HepG2 (cell line): ENCODE data around the gene STXBP2. TPM values are rescaled to one million over a fixed set of nuclear protein-coding genes. Genes with fewer than 3 reads are reported as not detected.

Experiments used
- ARID4A ChIP-seq: sonication (generic); formaldehyde crosslinking; IDR thresholded peaks from 2 replicates; pipeline ENCODE4 v1.5.0; 2020; ENCODE audit warnings: mild to moderate bottlenecking, missing genetic modification reagents, borderline replicate concordance
- GABPB1 ChIP-seq: IDR thresholded peaks from 2 replicates; pipeline ENCODE4 v1.6.1; 2016; ENCODE audit warnings: mild to moderate bottlenecking, missing genetic modification reagents, moderate library complexity, missing compliant biosample characterization
- HDAC1 ChIP-seq: sonication (generic); formaldehyde crosslinking; IDR thresholded peaks from 2 replicates; pipeline ENCODE4 v1.5.1; 2020; ENCODE audit warnings: mild to moderate bottlenecking, missing genetic modification reagents
- HOXA3 ChIP-seq: sonication (generic); formaldehyde crosslinking; IDR thresholded peaks from 2 replicates; pipeline ENCODE4 v1.5.0; 2020; ENCODE audit warnings: missing genetic modification reagents
- KAT8 ChIP-seq: IDR thresholded peaks from 2 replicates; pipeline ENCODE4 v1.6.1; 2016; ENCODE audit warnings: missing genetic modification reagents, missing compliant biosample characterization
- NR0B2 ChIP-seq: sonication (generic); formaldehyde crosslinking; IDR thresholded peaks from 2 replicates; pipeline ENCODE4 v1.4.0; 2020; ENCODE audit warnings: mild to moderate bottlenecking, missing genetic modification reagents
- PAXIP1 ChIP-seq: sonication (generic); formaldehyde crosslinking; conservative IDR thresholded peaks from 2 replicates; pipeline ENCODE4 v1.4.0; 2020; ENCODE audit warnings: mild to moderate bottlenecking, missing genetic modification reagents, moderate library complexity
- POLR2A ChIP-seq, 2 experiments: IDR thresholded peaks; 2 replicates each; pipeline ENCODE4 v1.6.1; 2011; ENCODE audit warnings: low read depth in 2 of 2, low read length in 2 of 2, mild to moderate bottlenecking in 1 of 2, moderate library complexity in 1 of 2; ENCODE audit not compliant: insufficient read depth in 1 of 2
- PRMT3 ChIP-seq: sonication (generic); formaldehyde crosslinking; IDR thresholded peaks from 2 replicates; pipeline ENCODE4 v1.8.1; 2022; ENCODE audit warnings: low read depth, mild to moderate bottlenecking, moderate library complexity, missing genetic modification reagents, borderline replicate concordance
- SALL1 ChIP-seq: sonication (generic); formaldehyde crosslinking; IDR thresholded peaks from 2 replicates; pipeline ENCODE4 v1.8.0; 2022; ENCODE audit warnings: mild to moderate bottlenecking, missing genetic modification reagents
- THAP11 ChIP-seq: IDR thresholded peaks from 2 replicates; pipeline ENCODE4 v1.6.1; 2016; ENCODE audit warnings: missing biosample characterization, missing genetic modification reagents
- ZBTB25 ChIP-seq: IDR thresholded peaks from 2 replicates; pipeline ENCODE4 v1.6.1; 2018; ENCODE audit warnings: missing genetic modification reagents
- ZBTB43 ChIP-seq: sonication (generic); formaldehyde crosslinking; conservative IDR thresholded peaks from 2 replicates; pipeline ENCODE4 v1.4.0; 2020; ENCODE audit warnings: missing genetic modification reagents
- ZBTB46 ChIP-seq: sonication (generic); formaldehyde crosslinking; IDR thresholded peaks from 2 replicates; pipeline ENCODE4 v1.4.0; 2020; ENCODE audit warnings: mild to moderate bottlenecking, missing genetic modification reagents, borderline replicate concordance
- polyA plus RNA-seq, 8 experiments: library from polyadenylated mRNA; depleted of rRNA in 3 of 8; stranded (reverse) in 7 of 8; unstranded in 1 of 8; fragments of >200 nt; fragmentation: Illumina TruSeq in 4 of 8; extraction: Trizol in 4 of 8; gene quantifications; 2 replicates each; pipeline versions ENCODE4 v1.2.1 to v1.2.3, GENCODE V29; 2011 to 2016; ENCODE audit warnings: low read depth in 4 of 8, missing spikeins in 1 of 8, mixed read lengths in 1 of 8; ENCODE audit not compliant: insufficient read depth in 1 of 8
- total RNA-seq, 5 experiments: library from RNA; depleted of rRNA; stranded (reverse); fragments of >200 nt; fragmentation: Illumina TruSeq; extraction: Trizol; gene quantifications; 2 replicates each; pipeline ENCODE4 v1.2.3, GENCODE V29; 2016; ENCODE audit warnings: low read depth in 1 of 5

STXBP2 gene
- total and polyA plus RNA-seq, 2 of the 13 experiments (the other 11 are each of a cell fraction or from before 2014, with no cell fraction given): 22.8 to 40.1 TPM

GRCh38 chr19:7595466-7596133 lies 41.3 kb upstream of the STXBP2 start, which contains the start of gene CAMSAP3 (continued):
- TF ChIP-seq ARID4A (CRISPR knock-in tag) (peak; percentile 30; the same call in 1 of the 2 replicates), THAP11 (CRISPR knock-in tag) (peak; percentile 38; the same call in 1 of the 2 replicates), POLR2A (IDR thresholded peaks at IDR 0.05; ENCODE audit: insufficient read depth in 1 of 2, low read depth in 2 of 2, low read length in 2 of 2) (peak in 1 of 2 experiments; percentile 38; a peak in 1 of 4 replicates), NR0B2 (CRISPR knock-in tag) (no peak), ZBTB46 (CRISPR knock-in tag) (no peak), KAT8 (CRISPR knock-in tag) (0 out of 2 replicates have a peak, but pooled peaks have one; percentile 37), HOXA3 (peak; percentile 60), ZBTB25 (CRISPR knock-in tag) (no peak), HDAC1 (0 out of 2 replicates have a peak, but pooled peaks have one; percentile 19), SALL1 (peak; percentile 33; the same call in 1 of the 2 replicates), ZBTB43 (CRISPR knock-in tag) (peak; percentile 89), PRMT3 (no peak), PAXIP1 (CRISPR knock-in tag) (peak; percentile 58), GABPB1 (CRISPR knock-in tag) (0 out of 2 replicates have a peak, but pooled peaks have one; percentile 25)
